ENCODE measurements around the gene MACROD1.

DNA sequence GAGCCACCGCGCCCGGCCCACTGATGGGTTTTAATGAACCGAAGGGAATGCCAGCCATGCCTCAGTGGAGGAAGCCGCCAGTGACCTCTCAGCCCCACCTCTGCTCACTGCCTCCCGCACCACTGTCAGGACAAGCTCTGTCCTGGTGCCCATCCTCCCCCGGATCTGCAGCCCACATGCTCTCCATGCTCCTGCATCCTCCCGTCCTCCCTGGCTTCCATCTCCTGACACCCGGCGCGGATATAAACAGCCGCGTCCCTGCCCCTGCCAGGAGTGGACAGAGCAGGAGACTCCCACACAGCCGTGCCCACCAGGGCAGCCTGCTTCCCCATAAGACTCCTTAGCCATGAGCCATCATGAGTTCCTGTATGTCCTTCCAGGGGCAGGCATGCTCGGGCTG lies 26.9 kb downstream of the MACROD1 start:
- TF ChIP-seq EZH2 (IDR thresholded peaks at IDR 0.05; ENCODE audit: low read length), result no peak
- TF ChIP-seq CTCF (optimal IDR thresholded peaks at IDR 0.05 in 1 of 3, IDR thresholded peaks at IDR 0.05 in 1 of 3, conservative IDR thresholded peaks at IDR 0.05 in 1 of 3; ENCODE audit: extremely low read depth in 1 of 3, insufficient read depth in 2 of 3, low read length in 3 of 3), result no peak

Data from keratinocyte (primary cell).